Endothelial cell of umbilical vein (primary cell): ENCODE results near the gene SPINT3. TPM values are rescaled to one million over a fixed set of nuclear protein-coding genes. Genes with fewer than 3 reads are reported as not detected.

Experiments
- BruUV-seq: library from RNA; stranded (reverse); fragments of 400-500 nt; replicated peaks from 2 replicates; lab custom pipeline; 2021; lab: Mats Ljungman, UMichigan
- CTCF ChIA-PET: fragments of 300-600, 350-600 bp; sonication (Branson Sonifier 250); formaldehyde crosslinking; loops from one replicate; lab custom pipeline; 2021; ENCODE audit warnings: antibody characterized with exemption, inconsistent platforms; lab: Charles Lee
- POLR2A ChIA-PET: fragments of 300-600, 350-600 bp; sonication (Branson Sonifier 250); formaldehyde crosslinking; loops from one replicate; lab custom pipeline; 2021; ENCODE audit warnings: antibody characterized with exemption, inconsistent platforms; lab: Charles Lee
- DNase-seq: peaks from one replicate; pipeline ENCODE4 v3.0.0-alpha.2; 2011; ENCODE audit warnings: low read depth, low spot score
- FAIRE-seq: peaks from 2 replicates; lab custom pipeline; 2011; peaks lifted over from hg19 to GRCh38; lab: Jason Lieb, UNC
- H2AFZ ChIP-seq: 2 replicates; pipeline ENCODE4 v1.6.0; 2012; ENCODE audit warnings: low read depth, low read length, control low read depth, inconsistent platforms
- H3K27ac ChIP-seq: 2 replicates; pipeline ENCODE4 v1.5.1; 2011; ENCODE audit warnings: low read depth, mild to moderate bottlenecking, control low read depth, low read length, moderate library complexity; ENCODE audit not compliant: insufficient read depth
- H3K27me3 ChIP-seq, 2 experiments: 2 replicates each; pipeline versions ENCODE4 v1.6.0 to v1.6.1; 2011; ENCODE audit warnings: low read length in 2 of 2, mixed read lengths in 1 of 2; ENCODE audit not compliant: control insufficient read depth in 2 of 2, insufficient read depth in 2 of 2
- H3K36me3 ChIP-seq, 2 experiments: 2 replicates in 1 of 2; 3 replicates in 1 of 2; pipeline ENCODE4 v1.5.1; 2011; ENCODE audit warnings: low read length in 2 of 2, mild to moderate bottlenecking in 1 of 2, moderate library complexity in 1 of 2; ENCODE audit not compliant: control insufficient read depth in 2 of 2, insufficient read depth in 2 of 2; ENCODE audit errors: extremely low read depth in 1 of 2
- H3K4me1 ChIP-seq: 3 replicates; pipeline ENCODE4 v1.5.1; 2011; ENCODE audit warnings: mild to moderate bottlenecking, low read length; ENCODE audit not compliant: control insufficient read depth, insufficient read depth; ENCODE audit errors: extremely low read depth
- H3K4me2 ChIP-seq: 2 replicates; pipeline ENCODE4 v1.6.1; 2011; ENCODE audit warnings: low read length, control low read depth, mixed read lengths; ENCODE audit not compliant: insufficient read depth
- H3K4me3 ChIP-seq, 3 experiments: fragments of 200-600 bp in 1 of 3; sonication (generic), shearing (Covaris generic) in 1 of 3; replicated peaks in 1 of 3; 2 replicates each; pipeline ENCODE4 v1.5.1; 2011 to 2016; ENCODE audit warnings: control low read depth in 3 of 3, low read length in 3 of 3, mild to moderate bottlenecking in 2 of 3, inconsistent platforms in 1 of 3, low read depth in 1 of 3, moderate library complexity in 1 of 3; ENCODE audit not compliant: insufficient read depth in 1 of 3
- H3K79me2 ChIP-seq: 2 replicates; pipeline ENCODE4 v1.6.0; 2012; ENCODE audit warnings: low read length, inconsistent platforms; ENCODE audit not compliant: control insufficient read depth, insufficient read depth
- H3K9ac ChIP-seq: replicated peaks from 2 replicates; pipeline ENCODE3; 2011; ENCODE audit warnings: low read length, control low read depth; ENCODE audit not compliant: insufficient read depth; ENCODE audit errors: extremely low read depth
- H3K9me1 ChIP-seq: replicated peaks from 3 replicates; pipeline ENCODE4 v1.6.0; 2011; ENCODE audit warnings: mild to moderate bottlenecking, low read length; ENCODE audit not compliant: control insufficient read depth, insufficient read depth; ENCODE audit errors: extremely low read depth
- H3K9me3 ChIP-seq: replicated peaks from 2 replicates; pipeline ENCODE4 v1.5.1; 2012; ENCODE audit warnings: low read length, inconsistent platforms; ENCODE audit not compliant: control insufficient read depth, insufficient read depth
- H4K20me1 ChIP-seq: replicated peaks from 2 replicates; pipeline ENCODE3; 2011; ENCODE audit warnings: mild to moderate bottlenecking, low read length; ENCODE audit not compliant: control insufficient read depth, insufficient read depth; ENCODE audit errors: extremely low read depth
- EZH2 ChIP-seq: IDR thresholded peaks from 2 replicates; pipeline ENCODE4 v1.6.1; 2012; ENCODE audit warnings: borderline replicate concordance, low read depth, mild to moderate bottlenecking, moderate library complexity, low read length, inconsistent platforms; ENCODE audit not compliant: severe bottlenecking
- FOS ChIP-seq: IDR thresholded peaks from 2 replicates; pipeline ENCODE4 v1.6.1; 2011; ENCODE audit warnings: mild to moderate bottlenecking, low read length, moderate library complexity, borderline replicate concordance; ENCODE audit not compliant: insufficient read depth
- GATA2 ChIP-seq: IDR thresholded peaks from 2 replicates; pipeline ENCODE4 v1.7.0; 2011; ENCODE audit warnings: low read depth, mild to moderate bottlenecking, moderate library complexity, mixed read lengths, low read length; ENCODE audit not compliant: insufficient read length, insufficient read depth
- JUN ChIP-seq: IDR thresholded peaks from 2 replicates; pipeline ENCODE4 v1.6.1; 2011; ENCODE audit warnings: borderline replicate concordance, low read depth; ENCODE audit not compliant: insufficient read length, insufficient read depth
- MYC ChIP-seq: IDR thresholded peaks from one replicate; pipeline ENCODE4 v1.6.1; 2011; ENCODE audit warnings: mild to moderate bottlenecking, low read depth, low read length
- POLR2A ChIP-seq: IDR thresholded peaks from 2 replicates; pipeline ENCODE4 v1.6.1; 2012; ENCODE audit warnings: low read depth, mild to moderate bottlenecking, control low read depth, low read length
- POLR2AphosphoS5 ChIP-seq: IDR thresholded peaks from 2 replicates; pipeline ENCODE4 v1.6.1; 2012; ENCODE audit warnings: low read depth, mild to moderate bottlenecking, control low read depth, low read length, moderate library complexity; ENCODE audit not compliant: insufficient read depth
- dilution Hi-C: fragments of 300-500 bp; cut with MboI; formaldehyde crosslinking; loops from one replicate; pipeline ENCODE4 v1.15.0; 2019; ENCODE audit warnings: low sequenced_read_pairs; ENCODE audit not compliant: extremely low pct_ligation_motif_present
- intact Hi-C: fragments of 100-400 bp; cut with micrococcal nuclease; formaldehyde crosslinking; loops from one replicate; pipeline ENCODE4 v1.10.0; 2022
- polyA plus RNA-seq, 4 experiments: library from polyadenylated mRNA; depleted of rRNA in 3 of 4; stranded (reverse) in 3 of 4; unstranded in 1 of 4; fragments of >200 nt; gene quantifications; 2 replicates each; pipeline versions ENCODE4 v1.2.1 to v1.2.3, GENCODE V29; 2011 to 2012; ENCODE audit warnings: missing spikeins in 1 of 4
- total RNA-seq: library from RNA; stranded (reverse); gene quantifications from 2 replicates; pipeline ENCODE4 v1.2.3, GENCODE V29; 2021
- TF ChIP-seq, protein P1 (sequence below), 2 donors: IDR thresholded peaks; 1 replicate in 1 of 2; 2 replicates in 1 of 2; pipeline ENCODE4 v1.5.1; 2011; ENCODE audit warnings: low read length in 2 of 2, mild to moderate bottlenecking in 2 of 2, moderate library complexity in 2 of 2, control low read depth in 1 of 2, inconsistent platforms in 1 of 2, low read depth in 1 of 2; ENCODE audit not compliant: insufficient read depth in 1 of 2; ENCODE audit errors: extremely low read depth in 1 of 2
- TF ChIP-seq, protein P2 (sequence below): IDR thresholded peaks from 2 replicates; pipeline ENCODE4 v1.6.1; 2011; ENCODE audit not compliant: insufficient read depth, insufficient read length

Gene SPINT3
- total and polyA plus RNA-seq, 2 donors (not counting 3 experiments of a cell fraction or from before 2014, with no cell fraction given): not detected

GRCh38 chr20:45523821-45524220 is 8.4 kb upstream of the SPINT3 start:
- no peaks in the 10 kb centered on the region for H3K27me3 ChIP-seq
- no peaks in the 10 kb centered on the region for H3K9me1 ChIP-seq
- no peaks in the 10 kb centered on the region for H4K20me1 ChIP-seq
- H2AFZ ChIP-seq: no peak overlapping the region
- H3K4me3 ChIP-seq: no peak overlapping the region
- DNase-seq (no peak), FAIRE-seq (no peak)
- H3K9ac ChIP-seq: no peak overlapping the region
- POLR2A ChIA-PET: no interaction called here
- no peaks in the 10 kb centered on the region for H3K36me3 ChIP-seq
- no peaks in the 10 kb centered on the region for H3K4me1 ChIP-seq
- H3K79me2 ChIP-seq: no peaks in the 10 kb centered on the region
- H3K27ac ChIP-seq: no peak overlapping the region
- dilution Hi-C loops (no loop called here), intact Hi-C loops (no loop called here)
- no peaks in the 10 kb centered on the region for H3K9me3 ChIP-seq
- no TSS peak for BruUV-seq
- CTCF ChIA-PET: no interaction called here
- no peak for TF ChIP-seq GATA2
- no peak for TF ChIP-seq MYC
- TF ChIP-seq, protein P1, sequence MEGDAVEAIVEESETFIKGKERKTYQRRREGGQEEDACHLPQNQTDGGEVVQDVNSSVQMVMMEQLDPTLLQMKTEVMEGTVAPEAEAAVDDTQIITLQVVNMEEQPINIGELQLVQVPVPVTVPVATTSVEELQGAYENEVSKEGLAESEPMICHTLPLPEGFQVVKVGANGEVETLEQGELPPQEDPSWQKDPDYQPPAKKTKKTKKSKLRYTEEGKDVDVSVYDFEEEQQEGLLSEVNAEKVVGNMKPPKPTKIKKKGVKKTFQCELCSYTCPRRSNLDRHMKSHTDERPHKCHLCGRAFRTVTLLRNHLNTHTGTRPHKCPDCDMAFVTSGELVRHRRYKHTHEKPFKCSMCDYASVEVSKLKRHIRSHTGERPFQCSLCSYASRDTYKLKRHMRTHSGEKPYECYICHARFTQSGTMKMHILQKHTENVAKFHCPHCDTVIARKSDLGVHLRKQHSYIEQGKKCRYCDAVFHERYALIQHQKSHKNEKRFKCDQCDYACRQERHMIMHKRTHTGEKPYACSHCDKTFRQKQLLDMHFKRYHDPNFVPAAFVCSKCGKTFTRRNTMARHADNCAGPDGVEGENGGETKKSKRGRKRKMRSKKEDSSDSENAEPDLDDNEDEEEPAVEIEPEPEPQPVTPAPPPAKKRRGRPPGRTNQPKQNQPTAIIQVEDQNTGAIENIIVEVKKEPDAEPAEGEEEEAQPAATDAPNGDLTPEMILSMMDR (IDR thresholded peaks at IDR 0.05; ENCODE audit: extremely low read depth in 1 of 2, insufficient read depth in 1 of 2, low read depth in 1 of 2, low read length in 2 of 2): no peak
- no peak for TF ChIP-seq POLR2A
- H3K4me2 ChIP-seq: no peak overlapping the region

DNA sequence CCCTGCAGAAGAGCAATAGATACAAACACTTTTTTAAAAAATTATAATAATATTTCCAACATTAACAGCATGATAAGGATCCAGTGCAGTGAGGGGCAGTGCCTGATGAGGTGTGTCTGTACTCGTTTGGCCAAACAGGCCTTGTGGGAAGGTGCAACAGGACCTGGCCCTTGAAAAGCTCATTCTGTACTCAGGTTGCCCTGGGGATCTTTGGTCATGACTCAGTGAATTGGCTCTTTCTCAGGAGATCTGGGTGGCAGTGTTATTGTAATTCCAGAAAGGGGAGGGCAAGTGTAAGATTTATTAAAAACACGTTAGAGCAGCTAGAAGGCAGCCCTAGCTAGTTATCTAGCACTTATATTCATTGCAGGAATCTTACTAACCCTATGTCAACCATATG is 2.9 kb upstream of the SPINT3 start:
- TF ChIP-seq FOS (no peak), MYC (no peak), JUN (no peak), POLR2A (no peak), EZH2 (no peak), GATA2 (no peak), POLR2AphosphoS5 (no peak)
- TF ChIP-seq, protein P1 (IDR thresholded peaks at IDR 0.05; ENCODE audit: extremely low read depth in 1 of 2, insufficient read depth in 1 of 2, low read depth in 1 of 2, low read length in 2 of 2): no peak
- TF ChIP-seq, protein P2, sequence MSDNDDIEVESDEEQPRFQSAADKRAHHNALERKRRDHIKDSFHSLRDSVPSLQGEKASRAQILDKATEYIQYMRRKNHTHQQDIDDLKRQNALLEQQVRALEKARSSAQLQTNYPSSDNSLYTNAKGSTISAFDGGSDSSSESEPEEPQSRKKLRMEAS: no peak
- H3K27me3 ChIP-seq: no peaks in the 10 kb centered on the region
- H3K4me2 ChIP-seq: no peak overlapping the region
- BruUV-seq: no TSS peak
- DNase-seq (no peak), FAIRE-seq (no peak)
- no peaks in the 10 kb centered on the region for H3K36me3 ChIP-seq
- H3K9me1 ChIP-seq: no peaks in the 10 kb centered on the region
- POLR2A ChIA-PET: no interaction called here
- no peaks in the 10 kb centered on the region for H3K9me3 ChIP-seq
- H2AFZ ChIP-seq: no peak overlapping the region
- no peak overlapping the region for H3K4me3 ChIP-seq
- dilution Hi-C loops: no loop called here
- intact Hi-C loops: no loop called here
- H3K9ac ChIP-seq: no peak overlapping the region
- CTCF ChIA-PET: no interaction called here
- H3K27ac ChIP-seq: no peak overlapping the region
- no peaks in the 10 kb centered on the region for H3K4me1 ChIP-seq
- no peaks in the 10 kb centered on the region for H3K79me2 ChIP-seq
- H4K20me1 ChIP-seq: no peaks in the 10 kb centered on the region
